ENCODE data around the gene NFE2L3. TPM values are rescaled to one million over a fixed set of nuclear protein-coding genes. Genes with fewer than 3 reads are reported as not detected.
"Not testable (repeated sequence)": the region's sequence is repeated elsewhere in the genome, so short reads cannot be mapped to it uniquely, and the experiment has no call there.

The NFE2L3 gene
- total RNA-seq, 1 donor from 2014 or later: 1.4 TPM

DNA sequence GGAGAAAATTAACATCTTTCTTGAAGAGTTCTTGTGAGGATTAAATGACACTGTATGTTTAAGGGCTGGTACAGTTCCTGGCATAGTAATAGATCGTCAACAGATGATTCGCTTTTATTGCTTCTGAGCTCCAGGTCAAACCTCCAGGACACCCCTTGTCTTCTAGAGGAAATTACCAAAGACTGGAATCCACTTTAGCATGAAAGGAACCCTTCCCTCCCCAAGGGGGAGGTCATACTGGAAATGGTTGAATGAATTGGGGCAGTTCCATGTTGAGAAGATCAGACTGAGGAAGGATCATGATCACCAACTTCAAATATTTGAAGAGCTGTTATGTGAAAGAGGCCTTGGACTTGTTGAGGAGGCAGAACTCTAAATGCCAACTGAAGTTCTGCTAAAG lies 8.9 kb downstream of the NFE2L3 start:
- intact Hi-C loops (cut with DNase I): no loop called here
- ATAC-seq (no peak), DNase-seq (ENCODE audit: missing footprints) (no peak)

DNA sequence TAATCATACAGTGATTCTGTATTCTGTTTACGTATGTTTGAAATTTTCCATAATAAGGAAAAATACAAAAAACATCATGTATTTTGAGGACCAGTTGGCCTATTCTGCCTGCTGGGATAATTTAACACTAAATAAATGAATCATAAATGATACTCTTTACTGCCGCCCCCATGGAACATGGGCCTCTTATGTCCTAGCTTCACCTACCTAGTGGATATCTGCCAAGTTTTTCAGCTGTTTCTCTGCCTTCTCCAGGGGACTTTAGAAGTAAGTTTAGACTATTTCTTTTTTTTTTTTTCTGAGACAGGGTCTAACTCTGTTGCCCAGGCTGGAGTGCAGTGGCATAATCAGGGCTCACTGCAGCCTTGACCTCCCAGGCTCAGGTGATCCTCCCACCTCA lies 10.4 kb downstream of the NFE2L3 start:
- intact Hi-C loops (cut with DNase I): no loop called here
- DNase-seq (ENCODE audit: missing footprints) (no peak), ATAC-seq (no peak)

DNA sequence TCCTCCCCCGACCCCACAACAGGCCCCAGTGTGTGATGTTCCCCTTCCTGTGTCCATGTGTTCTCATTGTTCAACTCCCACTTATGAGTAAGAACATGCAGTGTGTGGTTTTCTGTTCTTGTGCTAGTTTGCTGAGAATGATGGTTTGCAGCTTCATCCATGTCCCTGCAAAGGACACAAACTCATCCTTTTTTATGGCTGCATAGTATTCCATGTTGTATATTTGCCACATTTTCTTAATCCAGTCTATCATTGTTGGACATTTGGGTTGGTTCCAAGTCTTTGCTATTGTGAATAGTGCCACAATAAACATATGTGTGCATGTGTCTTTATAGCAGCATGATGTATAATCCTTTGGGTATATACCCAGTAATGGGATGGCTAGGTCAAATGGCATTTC lies 11.8 kb downstream of the NFE2L3 start:
- DNase-seq (ENCODE audit: missing footprints); intact Hi-C loops (cut with DNase I): not testable (repeated sequence)

DNA sequence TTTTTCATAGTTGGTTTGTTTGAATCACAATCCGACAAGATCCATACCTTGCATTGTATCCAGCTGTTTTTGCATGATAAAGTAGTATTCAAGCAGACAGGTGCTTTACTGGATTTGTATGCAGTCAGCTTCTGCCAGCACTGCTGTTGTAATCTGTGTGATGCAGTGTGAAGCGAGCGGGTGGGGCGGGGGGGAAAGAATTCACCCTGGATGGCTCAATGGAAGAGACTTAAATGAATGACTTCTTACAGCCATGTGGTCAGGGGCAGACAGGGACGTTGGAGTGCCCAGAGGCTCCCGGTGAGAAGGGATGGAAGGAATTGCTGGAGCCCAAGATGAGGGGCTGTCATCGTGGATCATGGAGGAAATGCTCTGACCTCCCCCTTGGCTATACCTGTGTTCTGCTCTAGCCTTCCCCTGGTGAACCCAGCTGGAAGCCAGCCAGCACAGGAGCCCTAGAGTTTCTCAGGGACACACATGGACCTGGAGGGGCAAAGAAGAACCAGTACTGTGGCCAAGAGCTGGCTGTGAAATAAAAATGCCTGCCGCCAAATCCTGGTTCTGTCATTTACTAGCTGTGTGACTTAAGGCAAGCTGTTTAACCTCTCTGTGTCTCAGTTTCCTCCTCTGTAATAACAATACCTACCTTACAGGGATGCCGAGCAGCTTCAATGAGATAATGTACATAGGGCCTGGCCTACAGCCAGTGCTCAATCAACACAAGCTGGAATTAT lies 14.1 kb downstream of the NFE2L3 start:
- ATAC-seq (no peak), DNase-seq (ENCODE audit: missing footprints) (no peak)
- intact Hi-C loops (cut with DNase I): no loop called here

More for the DNA sequence above, 11.8 kb downstream of the NFE2L3 start:
- ATAC-seq: not testable (repeated sequence)

DNA sequence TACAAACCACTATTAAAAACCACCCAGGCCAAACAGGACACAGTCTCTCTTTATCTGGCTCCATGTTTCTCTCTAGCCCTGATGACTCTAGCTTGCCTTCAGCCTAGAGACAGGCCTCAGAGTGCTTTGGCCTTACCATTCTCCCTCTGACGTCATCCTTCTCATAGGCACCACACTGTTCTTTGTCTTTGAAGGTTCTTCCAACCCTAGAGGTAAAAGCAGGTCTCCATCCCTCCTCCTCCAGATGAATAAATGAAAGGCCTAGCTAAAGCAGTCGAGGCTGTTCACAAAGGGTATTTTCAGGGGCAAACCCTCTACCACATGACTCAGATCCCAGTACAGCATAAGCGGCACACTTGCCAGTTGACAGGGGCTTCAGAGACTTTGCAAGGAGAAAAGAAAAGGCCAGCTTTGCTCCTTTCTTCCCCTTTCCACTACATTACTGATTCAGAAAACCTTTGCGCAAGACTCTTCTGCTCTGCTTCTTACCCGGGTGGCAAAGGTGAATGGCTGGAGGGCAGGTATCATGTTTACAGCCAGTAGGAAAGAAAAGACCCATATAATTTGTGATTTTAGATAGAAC lies 14.8 kb downstream of the NFE2L3 start:
- ATAC-seq (no peak), DNase-seq (ENCODE audit: missing footprints) (no peak)
- intact Hi-C loops (cut with DNase I): no loop called here

DNA sequence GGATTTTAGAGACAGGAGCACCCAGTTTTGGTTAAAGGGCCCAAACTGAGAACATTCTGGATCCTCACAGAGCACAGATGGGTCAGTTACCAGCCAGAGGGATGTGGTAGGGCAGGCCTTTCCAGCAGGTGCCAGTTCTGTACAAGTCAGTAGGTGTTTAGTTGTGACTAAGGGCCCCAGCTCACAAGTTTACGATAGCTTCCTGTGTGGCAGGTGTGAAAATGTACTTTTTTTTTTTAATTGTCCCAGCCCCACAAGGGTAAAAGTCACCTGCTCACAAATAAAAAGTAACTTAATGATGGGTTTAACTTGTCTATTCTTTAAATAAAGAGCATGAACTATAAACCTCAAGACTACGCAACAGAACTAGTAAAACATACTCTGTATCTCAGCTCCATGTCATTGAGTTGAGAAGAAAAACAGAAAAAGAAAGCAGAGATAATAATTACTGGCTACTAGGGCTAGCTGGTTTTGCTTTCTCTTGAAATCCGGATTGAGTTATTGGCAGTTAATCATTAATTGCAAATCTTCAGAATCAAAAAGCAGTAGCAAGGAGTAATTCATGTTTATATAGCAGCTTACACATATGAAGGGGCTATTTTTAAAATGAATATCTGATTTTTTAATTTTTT lies 15.4 kb downstream of the NFE2L3 start:
- intact Hi-C loops (cut with DNase I): no loop called here
- DNase-seq (ENCODE audit: missing footprints): no peak
- no peak for ATAC-seq

DNA sequence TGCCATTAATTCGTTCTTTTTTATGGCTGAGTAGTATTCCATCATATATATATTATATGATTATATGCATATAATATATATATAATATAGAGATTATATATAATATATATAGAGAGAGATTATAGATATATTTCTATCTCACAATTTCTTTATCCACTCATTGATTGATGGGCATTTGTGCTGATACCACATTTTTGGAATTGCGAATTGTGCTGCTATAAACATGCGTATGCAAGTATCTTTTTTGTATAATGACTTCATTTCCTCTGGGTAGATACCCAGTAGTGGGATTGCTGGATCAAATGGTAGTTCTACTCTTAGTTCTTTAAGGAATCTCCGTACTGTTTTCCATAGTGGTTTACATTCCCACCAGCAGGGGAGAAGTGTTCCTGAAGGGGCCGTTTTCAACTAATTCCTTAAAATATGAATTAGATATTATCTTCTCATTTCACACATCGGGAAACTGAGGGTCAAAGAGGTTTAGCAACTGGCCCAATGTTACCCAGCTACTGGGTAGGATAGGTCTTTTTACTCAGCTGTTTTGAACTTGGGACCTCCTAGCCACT lies 16.5 kb downstream of the NFE2L3 start:
- no peak for DNase-seq (ENCODE audit: missing footprints)
- no peak for ATAC-seq
- intact Hi-C loops (cut with DNase I): no loop called here

DNA sequence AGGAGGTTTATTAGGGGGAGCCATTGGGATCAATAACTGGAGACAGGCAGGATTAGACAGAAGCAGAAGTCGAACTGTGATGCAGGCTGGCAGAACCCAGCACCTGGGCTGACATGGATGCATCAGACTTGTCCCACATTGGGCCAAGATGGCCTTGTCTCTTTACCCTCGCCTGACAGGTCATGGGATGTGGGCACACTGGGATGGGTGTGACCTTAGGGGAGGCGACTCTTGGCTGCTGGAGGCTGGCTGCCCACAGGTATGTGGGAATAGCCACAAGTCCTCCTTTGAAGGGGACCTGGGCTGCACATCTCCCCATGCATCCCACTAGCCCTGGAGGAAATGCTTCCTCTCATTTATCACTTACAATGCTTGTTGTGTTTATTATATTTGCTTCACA lies 17.3 kb downstream of the NFE2L3 start:
- ATAC-seq (no peak), DNase-seq (ENCODE audit: missing footprints) (no peak)
- intact Hi-C loops (cut with DNase I): no loop called here

DNA sequence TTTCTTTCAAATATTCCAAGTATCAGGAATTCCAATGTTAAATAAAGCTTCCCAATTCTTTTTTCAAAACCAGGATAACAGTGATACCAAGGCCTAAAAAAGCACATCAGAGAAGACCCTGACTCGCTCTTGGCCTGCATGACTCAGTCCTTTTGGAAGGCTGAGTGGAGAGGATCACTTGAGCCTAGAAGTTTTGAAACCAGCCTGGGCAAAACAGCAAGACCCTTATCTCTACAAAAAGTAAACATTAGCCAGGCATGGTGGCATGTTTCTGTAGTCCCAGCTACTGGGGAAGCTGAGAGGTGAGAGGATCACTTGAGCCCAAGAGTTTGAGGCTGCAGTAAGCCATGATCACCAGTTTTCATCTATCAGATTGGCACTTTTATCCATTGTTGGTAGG lies 18.7 kb downstream of the NFE2L3 start:
- intact Hi-C loops (cut with DNase I): no loop called here
- ATAC-seq (no peak), DNase-seq (ENCODE audit: missing footprints) (no peak)

DNA sequence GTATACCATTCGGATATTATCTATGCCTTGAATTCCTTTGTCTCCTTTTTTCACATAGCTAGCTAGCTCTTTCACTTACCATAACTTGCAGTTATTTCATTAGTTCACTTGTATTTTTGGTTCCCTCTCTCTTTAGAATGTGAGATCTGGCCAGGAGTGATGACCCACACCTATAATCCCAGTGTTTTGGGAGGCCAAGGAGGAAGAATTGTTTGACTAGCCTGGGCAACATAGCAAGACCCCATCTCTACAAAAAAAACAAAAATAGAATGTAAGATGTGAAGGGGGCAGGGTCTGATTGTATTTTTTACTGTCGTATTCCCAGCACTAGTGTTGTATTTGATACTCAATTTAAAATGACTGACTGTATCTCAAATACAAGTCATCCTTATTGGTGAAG lies 19.6 kb downstream of the NFE2L3 start:
- intact Hi-C loops (cut with DNase I): no loop called here
- ATAC-seq (no peak), DNase-seq (ENCODE audit: missing footprints) (no peak)

DNA sequence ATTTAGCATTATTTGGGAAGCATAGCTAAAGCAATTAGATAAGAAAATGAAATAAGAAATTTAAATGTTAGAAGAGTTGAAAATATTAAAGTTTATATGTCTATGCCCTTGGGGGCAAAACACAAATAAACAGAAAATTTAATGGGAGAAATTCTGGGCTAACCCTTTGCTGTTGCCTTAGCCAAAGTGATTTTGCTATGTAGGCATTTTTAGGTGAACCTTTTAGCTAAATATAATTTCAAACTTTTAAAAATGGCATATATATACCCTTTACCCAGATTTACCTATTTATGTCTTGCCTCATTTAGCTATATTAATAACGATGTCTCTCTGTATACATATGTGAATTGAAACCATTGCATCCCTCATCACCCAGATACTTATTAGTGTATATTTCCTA lies 20.1 kb downstream of the NFE2L3 start:
- no peak for DNase-seq (ENCODE audit: missing footprints)
- intact Hi-C loops (cut with DNase I): no loop called here

DNA sequence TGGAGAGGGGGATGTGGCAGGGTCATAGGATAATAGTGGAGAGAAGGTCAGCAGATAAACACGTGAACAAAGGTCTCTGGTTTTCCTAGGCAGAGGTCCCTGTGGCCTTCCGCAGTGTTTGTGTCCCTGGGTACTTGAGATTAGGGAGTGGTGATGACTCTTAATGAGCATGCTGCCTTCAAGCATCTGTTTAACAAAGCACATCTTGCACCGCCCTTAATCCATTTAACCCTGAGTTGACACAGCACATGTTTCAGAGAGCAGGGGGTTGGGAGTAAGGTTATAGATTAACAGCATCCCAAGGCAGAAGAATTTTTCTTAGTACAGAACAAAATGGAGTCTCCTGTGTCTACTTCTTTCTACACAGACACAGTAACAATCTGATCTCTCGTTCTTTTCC lies 23.9 kb downstream of the NFE2L3 start:
- ATAC-seq; DNase-seq (ENCODE audit: missing footprints); intact Hi-C loops (cut with DNase I): not testable (repeated sequence)

More for the DNA sequence above, 20.1 kb downstream of the NFE2L3 start:
- no peak for ATAC-seq

DNA sequence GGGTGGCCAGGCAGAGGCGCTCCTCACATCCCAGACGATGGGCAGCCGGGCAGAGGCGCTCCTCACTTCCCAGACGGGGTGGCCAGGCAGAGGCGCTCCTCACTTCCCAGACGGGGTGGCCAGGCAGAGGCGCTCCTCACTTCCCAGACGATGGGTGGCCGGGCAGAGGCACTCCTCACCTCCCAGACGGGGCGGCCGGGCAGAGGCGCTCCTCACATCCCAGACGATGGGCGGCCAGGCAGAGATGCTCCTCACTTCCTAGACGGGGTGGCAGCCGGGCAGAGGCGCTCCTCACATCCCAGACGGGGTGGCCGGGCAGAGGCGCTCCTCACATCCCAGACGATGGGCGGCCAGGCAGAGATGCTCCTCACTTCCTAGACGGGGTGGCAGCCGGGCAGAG lies 24.7 kb downstream of the NFE2L3 start:
- intact Hi-C loops (cut with DNase I); ATAC-seq: not testable (repeated sequence)
- peak; percentile 16 for DNase-seq (ENCODE audit: missing footprints)

DNA sequence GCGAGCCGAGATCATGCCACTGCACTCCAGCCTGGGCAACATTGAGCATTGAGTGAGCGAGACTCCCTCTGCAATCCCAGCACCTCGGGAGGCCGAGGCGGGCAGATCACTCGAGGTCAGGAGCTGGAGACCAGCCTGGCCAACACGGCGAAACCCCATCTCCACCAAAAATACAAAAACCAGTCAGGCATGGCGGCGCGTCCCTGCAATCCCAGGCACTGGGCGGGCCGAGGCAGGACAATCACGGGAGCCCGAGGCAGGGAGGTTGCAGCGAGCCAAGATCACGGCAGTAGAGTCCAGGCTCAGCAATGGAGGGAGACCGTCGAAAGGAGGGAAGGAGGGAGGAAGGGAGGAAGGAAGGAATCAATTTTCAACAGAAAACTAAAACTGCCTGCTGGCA lies 25.3 kb downstream of the NFE2L3 start:
- ATAC-seq; intact Hi-C loops (cut with DNase I): not testable (repeated sequence)
- peak; percentile 27 for DNase-seq (ENCODE audit: missing footprints)

DNA sequence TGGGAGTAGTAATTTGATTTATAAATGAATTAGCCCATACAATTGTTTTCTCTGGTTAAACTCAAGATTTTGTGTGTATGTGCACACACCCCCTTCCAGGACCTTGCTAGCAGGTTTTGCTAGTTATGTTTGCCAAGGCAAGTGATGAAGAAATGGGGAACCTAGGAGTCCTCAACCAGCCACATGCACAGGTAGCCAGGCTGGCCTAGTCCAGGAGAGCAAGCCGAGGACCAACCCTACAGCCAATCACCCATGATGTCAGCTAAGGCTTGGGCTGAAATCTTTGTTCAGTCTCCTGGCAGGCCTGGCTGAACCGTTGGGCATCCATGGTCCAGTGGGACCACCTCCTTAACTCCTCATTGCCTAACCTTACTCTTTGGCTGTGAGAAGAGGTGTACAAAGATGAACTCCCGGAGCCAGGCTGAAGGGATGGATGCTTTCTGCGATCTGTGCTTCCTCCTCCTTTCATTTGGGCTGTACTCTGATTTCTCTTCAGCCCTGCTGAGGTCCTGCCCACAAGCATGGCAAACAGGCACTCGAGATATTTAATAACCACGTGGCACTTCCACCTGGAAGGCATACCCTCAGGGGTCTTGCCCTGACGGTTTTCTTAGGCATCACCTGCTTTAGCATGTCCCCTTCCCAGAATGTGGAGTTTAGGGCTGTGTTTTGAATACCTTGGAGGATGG lies 26.4 kb downstream of the NFE2L3 start:
- ATAC-seq: no peak
- intact Hi-C loops (cut with DNase I): no loop called here
- DNase-seq (ENCODE audit: missing footprints): no peak

DNA sequence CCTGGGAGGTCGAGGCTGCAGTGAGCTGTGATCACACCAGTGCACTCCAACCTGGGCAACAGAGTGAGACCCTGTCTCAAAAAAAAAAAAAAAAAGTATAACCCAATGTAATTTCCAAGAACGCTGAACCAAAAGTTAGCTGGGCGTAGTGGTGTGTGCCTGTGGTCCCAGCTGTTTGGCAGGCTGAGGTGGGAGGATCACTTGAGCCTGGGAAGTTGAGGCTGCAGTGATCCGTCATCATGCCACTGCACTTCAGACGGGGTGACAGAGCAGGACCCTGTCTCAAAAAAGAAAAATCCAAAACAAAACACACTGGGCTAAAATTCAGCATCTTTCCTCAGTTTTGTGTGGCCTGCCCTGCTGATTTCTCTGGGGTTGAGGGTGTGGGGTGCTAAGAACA lies 27.4 kb downstream of the NFE2L3 start:
- intact Hi-C loops (cut with DNase I): no loop called here
- DNase-seq (ENCODE audit: missing footprints) (no peak), ATAC-seq (no peak)

DNA sequence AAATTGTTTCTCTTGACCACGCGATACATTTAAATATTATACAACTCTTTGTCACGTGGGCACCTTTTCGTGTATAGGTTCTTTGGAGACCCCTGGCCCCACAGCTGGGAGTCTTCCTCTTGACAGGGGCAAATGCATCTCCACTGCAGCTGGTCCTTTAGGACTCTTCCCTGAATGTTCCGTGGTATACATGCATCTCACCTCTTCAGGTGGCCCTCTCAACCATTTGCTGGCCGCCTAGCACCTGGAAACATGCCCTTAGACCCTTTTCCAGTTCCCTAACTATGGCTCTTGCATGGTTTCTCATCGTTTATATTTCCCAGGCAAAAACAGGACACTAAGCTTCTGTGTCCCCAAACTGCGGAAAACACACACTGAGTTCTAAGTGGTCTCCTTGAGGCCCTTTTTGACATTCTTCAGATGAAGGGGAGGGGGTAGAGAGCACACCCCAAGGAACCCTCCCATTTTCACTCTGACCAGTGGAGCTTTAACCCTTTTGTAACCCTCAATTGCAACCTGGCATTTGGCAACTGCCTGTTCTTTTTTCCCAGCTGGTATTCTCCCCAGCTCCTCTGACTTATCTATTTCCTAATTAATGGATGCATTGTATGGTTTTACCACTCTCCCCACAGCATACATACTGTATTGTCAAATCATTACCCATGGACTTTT lies 28.0 kb downstream of the NFE2L3 start:
- ATAC-seq (no peak), DNase-seq (ENCODE audit: missing footprints) (no peak)
- intact Hi-C loops (cut with DNase I): no loop called here

DNA sequence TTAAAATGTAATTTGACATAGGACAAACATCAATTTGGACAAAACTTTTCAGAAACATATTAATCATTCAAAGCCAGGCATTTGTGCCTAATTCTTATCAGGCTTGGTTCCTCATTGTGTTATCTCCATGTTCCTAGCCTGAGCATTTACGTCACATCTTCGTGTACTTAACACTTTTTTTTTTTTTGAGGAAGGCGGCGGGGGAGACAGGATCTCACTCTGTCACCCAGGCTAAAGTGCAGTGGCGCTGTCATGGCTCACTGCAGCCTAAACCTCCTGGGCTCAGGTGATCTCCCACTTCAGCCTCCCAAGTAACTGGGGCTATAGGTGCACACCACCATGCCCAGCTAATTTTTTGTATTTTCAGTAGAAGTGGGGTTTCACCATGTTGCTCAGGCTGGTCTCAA lies 28.8 kb downstream of the NFE2L3 start:
- intact Hi-C loops (cut with DNase I): no loop called here

More for the DNA sequence above, 28.8 kb downstream of the NFE2L3 start:
- DNase-seq (ENCODE audit: missing footprints) (no peak), ATAC-seq (peak; percentile 15)
